Measurements from ENCODE around the gene FOXP4.

The FOXP4 gene

DNA sequence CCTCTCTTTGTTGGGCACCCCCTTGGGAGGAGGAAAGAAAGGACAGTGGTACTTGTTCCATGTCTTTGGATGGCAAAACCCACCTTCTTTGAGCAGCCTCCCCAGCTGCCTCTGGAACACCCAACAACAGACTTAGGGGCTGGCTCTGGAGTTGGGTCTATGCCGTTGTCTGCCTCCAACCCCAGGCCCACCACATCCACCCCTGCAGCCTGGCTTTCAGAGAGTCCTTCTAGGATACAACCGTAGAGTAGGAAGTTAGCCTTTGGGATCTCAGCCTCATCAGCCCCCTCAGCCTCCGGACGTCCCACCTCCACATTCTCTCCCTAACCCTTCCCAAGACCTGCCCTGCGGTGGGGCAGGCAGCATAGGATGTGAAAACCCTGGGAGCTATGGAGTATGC, 36.4 kb downstream of the FOXP4 start:
- ATAC-seq (ENCODE audit: low read depth) (no peak), DNase-seq (ENCODE audit: low spot score) (no peak)
- Histone ChIP-seq H3K9me3 (ENCODE audit: severe bottlenecking) (no peaks in the 10 kb centered on the region), H3K4me3 (ENCODE audit: severe bottlenecking) (no peak overlapping the region), H3K27ac (ENCODE audit: poor library complexity, severe bottlenecking) (no peak overlapping the region), H3K4me1 (ENCODE audit: insufficient read depth, poor library complexity, severe bottlenecking) (peaks cover 18% of the 10 kb centered on the region), H3K36me3 (ENCODE audit: low read depth) (no peaks in the 10 kb centered on the region), H3K27me3 (ENCODE audit: insufficient read depth, poor library complexity, severe bottlenecking) (no peaks in the 10 kb centered on the region)
- no peak for TF ChIP-seq CTCF (IDR thresholded peaks at IDR 0.05; ENCODE audit: poor library complexity, severe bottlenecking)

GRCh38 chr6:41583565-41583964, 37.4 kb downstream of the FOXP4 start:
- Histone ChIP-seq H3K9me3 (ENCODE audit: severe bottlenecking) (no peaks in the 10 kb centered on the region), H3K27ac (ENCODE audit: poor library complexity, severe bottlenecking) (no peak overlapping the region), H3K27me3 (ENCODE audit: insufficient read depth, poor library complexity, severe bottlenecking) (no peaks in the 10 kb centered on the region), H3K4me1 (ENCODE audit: insufficient read depth, poor library complexity, severe bottlenecking) (peaks cover 18% of the 10 kb centered on the region), H3K4me3 (ENCODE audit: severe bottlenecking) (no peak overlapping the region), H3K36me3 (ENCODE audit: low read depth) (no peaks in the 10 kb centered on the region)
- ATAC-seq (ENCODE audit: low read depth): no peak
- no peak for DNase-seq (ENCODE audit: low spot score)
- TF ChIP-seq CTCF (IDR thresholded peaks at IDR 0.05; ENCODE audit: poor library complexity, severe bottlenecking): no peak

GRCh38 chr6:41584205-41584604, 38.0 kb downstream of the FOXP4 start:
- no peak overlapping the region for H3K4me3 ChIP-seq (ENCODE audit: severe bottlenecking)
- H3K27ac ChIP-seq (ENCODE audit: poor library complexity, severe bottlenecking): no peak overlapping the region
- TF ChIP-seq CTCF (IDR thresholded peaks at IDR 0.05; ENCODE audit: poor library complexity, severe bottlenecking): no peak
- no peaks in the 10 kb centered on the region for H3K27me3 ChIP-seq (ENCODE audit: insufficient read depth, poor library complexity, severe bottlenecking)
- ATAC-seq (ENCODE audit: low read depth) (no peak), DNase-seq (ENCODE audit: low spot score) (no peak)
- peaks cover 13% of the 10 kb centered on the region for H3K4me1 ChIP-seq (ENCODE audit: insufficient read depth, poor library complexity, severe bottlenecking)
- no peaks in the 10 kb centered on the region for H3K9me3 ChIP-seq (ENCODE audit: severe bottlenecking)
- H3K36me3 ChIP-seq (ENCODE audit: low read depth): no peaks in the 10 kb centered on the region; the same call in 1 of the 2 replicates

DNA sequence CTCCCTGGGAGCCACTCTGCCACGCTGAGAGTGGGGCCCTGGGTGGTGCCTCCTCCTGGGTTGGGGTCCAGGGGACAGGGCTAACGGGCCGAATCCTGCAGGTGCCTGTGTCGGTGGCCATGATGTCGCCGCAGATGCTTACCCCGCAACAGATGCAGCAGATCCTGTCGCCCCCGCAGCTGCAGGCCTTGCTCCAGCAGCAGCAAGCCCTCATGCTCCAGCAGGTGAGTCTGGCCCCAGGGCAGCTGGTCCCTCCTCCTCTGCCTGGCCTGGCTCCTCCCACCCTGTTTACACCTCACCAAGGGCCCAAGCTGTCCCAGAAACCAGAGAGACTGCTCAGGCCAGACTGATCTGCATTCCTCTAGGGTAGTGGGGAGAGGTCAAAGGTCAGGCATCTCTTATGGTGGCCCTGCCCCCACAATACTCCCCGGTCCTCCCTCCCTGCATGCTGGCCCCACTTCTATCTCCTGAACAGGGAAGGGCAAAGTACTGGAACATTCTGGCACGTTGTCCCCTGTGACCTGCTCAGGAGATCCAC, 38.6 kb downstream of the FOXP4 start:
- Histone ChIP-seq H3K4me3 (ENCODE audit: severe bottlenecking) (no peak overlapping the region), H3K36me3 (ENCODE audit: low read depth) (no peaks in the 10 kb centered on the region; the same call in 1 of the 2 replicates), H3K27me3 (ENCODE audit: insufficient read depth, poor library complexity, severe bottlenecking) (no peaks in the 10 kb centered on the region), H3K27ac (ENCODE audit: poor library complexity, severe bottlenecking) (no peak overlapping the region), H3K4me1 (ENCODE audit: insufficient read depth, poor library complexity, severe bottlenecking) (peaks cover 13% of the 10 kb centered on the region), H3K9me3 (ENCODE audit: severe bottlenecking) (no peaks in the 10 kb centered on the region)
- ATAC-seq (ENCODE audit: low read depth) (no peak), DNase-seq (ENCODE audit: low spot score) (no peak)
- no peak for TF ChIP-seq CTCF (IDR thresholded peaks at IDR 0.05; ENCODE audit: poor library complexity, severe bottlenecking)

DNA sequence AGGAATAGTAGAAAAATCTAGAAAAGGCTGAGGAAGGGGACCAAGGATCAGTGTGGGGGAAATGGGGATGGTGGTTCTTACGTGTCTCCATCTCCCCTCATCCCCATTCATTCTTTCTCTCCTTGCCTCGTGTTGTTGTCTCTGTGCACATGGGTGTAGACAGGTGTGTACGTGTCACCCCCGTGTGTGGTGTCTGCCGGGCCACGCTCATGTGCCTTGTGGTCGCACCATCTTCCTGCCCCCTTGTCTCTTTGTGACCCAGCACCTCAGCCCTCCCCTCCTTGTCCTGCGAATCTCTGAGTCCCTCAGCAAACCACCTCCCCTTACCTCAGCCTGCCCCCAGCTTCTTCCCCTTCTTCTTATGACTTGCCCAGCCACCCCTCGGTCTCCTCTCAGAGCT, 39.4 kb downstream of the FOXP4 start:
- H3K4me1 ChIP-seq (ENCODE audit: insufficient read depth, poor library complexity, severe bottlenecking): peaks cover 13% of the 10 kb centered on the region
- no peak for TF ChIP-seq CTCF (IDR thresholded peaks at IDR 0.05; ENCODE audit: poor library complexity, severe bottlenecking)
- H3K4me3 ChIP-seq (ENCODE audit: severe bottlenecking): no peak overlapping the region
- no peaks in the 10 kb centered on the region for H3K9me3 ChIP-seq (ENCODE audit: severe bottlenecking)
- no peaks in the 10 kb centered on the region; the same call in 1 of the 2 replicates for H3K36me3 ChIP-seq (ENCODE audit: low read depth)
- no peak overlapping the region for H3K27ac ChIP-seq (ENCODE audit: poor library complexity, severe bottlenecking)
- H3K27me3 ChIP-seq (ENCODE audit: insufficient read depth, poor library complexity, severe bottlenecking): no peaks in the 10 kb centered on the region
- DNase-seq (ENCODE audit: low spot score) (no peak), ATAC-seq (ENCODE audit: low read depth) (no peak)

Data from RWPE2 (cell line).